Activated effector memory CD4-positive, alpha-beta T cell treated with anti-CD3 and anti-CD28 coated beads, Interleukin-2, amount 50 U/mL, for 16 hours (primary cell): ENCODE measurements around the gene PSMA2.

Experiments
- DNase-seq: peaks from one replicate; pipeline ENCODE4 v3.0.0-alpha.2; 2020

PSMA2 gene

GRCh38 chr7:42939457-42940240 is 7.7 kb upstream of the PSMA2 start:
- DNase-seq, result no peak

GRCh38 chr7:42935861-42936260 is 3.9 kb upstream of the PSMA2 start:
- DNase-seq, result no peak

- no peak for DNase-seq
Measured at GRCh38 chr7:42934291-42934690, 2.3 kb upstream of the PSMA2 start.

GRCh38 chr7:42932811-42933591 is 1.0 kb upstream of the PSMA2 start:
- no peak for DNase-seq

GRCh38 chr7:42931447-42931833 is 534 bp downstream of the PSMA2 start:
- DNase-seq, result no peak

- DNase-seq, result no peak
Measured at GRCh38 chr7:42930889-42931288, 1.1 kb downstream of the PSMA2 start.

GRCh38 chr7:42929449-42929848 is 2.5 kb downstream of the PSMA2 start:
- no peak for DNase-seq

- DNase-seq, result no peak
Measured at GRCh38 chr7:42928754-42929153, 3.2 kb downstream of the PSMA2 start.

GRCh38 chr7:42926204-42926603 is 5.8 kb downstream of the PSMA2 start:
- DNase-seq, result no peak

- DNase-seq, result no peak
Measured at GRCh38 chr7:42925630-42926029, 6.3 kb downstream of the PSMA2 start.

GRCh38 chr7:42924223-42924838 is 7.6 kb downstream of the PSMA2 start:
- no peak for DNase-seq

GRCh38 chr7:42922017-42922753 is 9.8 kb downstream of the PSMA2 start:
- no peak for DNase-seq

- no peak for DNase-seq
Measured at GRCh38 chr7:42915356-42915755, 16.6 kb downstream of the PSMA2 start.

- DNase-seq, result no peak
Measured at GRCh38 chr7:42914421-42915045, 17.4 kb downstream of the PSMA2 start.

- no peak for DNase-seq
Measured at GRCh38 chr7:42914009-42914408, 18.0 kb downstream of the PSMA2 start.

- DNase-seq, result no peak
Measured at GRCh38 chr7:42913591-42913990, 18.4 kb downstream of the PSMA2 start.

GRCh38 chr7:42911454-42912447 is 20.2 kb downstream of the PSMA2 start, which contains the start of gene C7orf25:
TSS of gene C7orf25 (minus strand) at chr7:42912070. CDS start at chr7:42910900, 1,170 bp downstream.
- DNase-seq, result peak; percentile 99

- no peak for DNase-seq
Measured at GRCh38 chr7:42910306-42910705, 21.7 kb downstream of the PSMA2 start.

- no peak for DNase-seq
Measured at GRCh38 chr7:42907316-42907715, 24.7 kb downstream of the PSMA2 start.

- DNase-seq, result no peak
Measured at GRCh38 chr7:42906181-42906580, 25.8 kb downstream of the PSMA2 start.

GRCh38 chr7:42902331-42902730 is 29.6 kb downstream of the PSMA2 start:
- DNase-seq, result no peak
